Omental fat pad (tissue), 4 donors: ENCODE results near the gene TAF6L. TPM values are rescaled to one million over a fixed set of nuclear protein-coding genes. Genes with fewer than 3 reads are reported as not detected.

ENCODE experiments used
- ATAC-seq: fragments of 150-250 bp; one replicate; pipeline ENCODE4 v1.9.1; 2016; ENCODE audit warnings: mild to moderate bottlenecking, moderate library complexity; ENCODE audit not compliant: low FRiP score
- DNase-seq: peaks from one replicate; pipeline ENCODE4 v3.0.0-alpha.2; 2019; ENCODE audit warnings: low spot score
- total RNA-seq, 4 donors: library from RNA; depleted of rRNA; stranded (reverse); fragments of >200 nt; gene quantifications; one replicate each; pipeline ENCODE4 v1.1.0, GENCODE V29; 2016
- TF ChIP-seq, protein P1 (sequence below), 3 donors: fragments of 450-650 bp; IDR thresholded peaks; one replicate each; pipeline ENCODE4 v1.5.1; 2016 to 2017; ENCODE audit warnings: antibody characterized with exemption in 3 of 3, mild to moderate bottlenecking in 3 of 3, moderate library complexity in 2 of 3

Gene TAF6L
- total RNA-seq, 4 donors from 2014 or later, result 11.7 to 20.3 (median 14.9) TPM

DNA sequence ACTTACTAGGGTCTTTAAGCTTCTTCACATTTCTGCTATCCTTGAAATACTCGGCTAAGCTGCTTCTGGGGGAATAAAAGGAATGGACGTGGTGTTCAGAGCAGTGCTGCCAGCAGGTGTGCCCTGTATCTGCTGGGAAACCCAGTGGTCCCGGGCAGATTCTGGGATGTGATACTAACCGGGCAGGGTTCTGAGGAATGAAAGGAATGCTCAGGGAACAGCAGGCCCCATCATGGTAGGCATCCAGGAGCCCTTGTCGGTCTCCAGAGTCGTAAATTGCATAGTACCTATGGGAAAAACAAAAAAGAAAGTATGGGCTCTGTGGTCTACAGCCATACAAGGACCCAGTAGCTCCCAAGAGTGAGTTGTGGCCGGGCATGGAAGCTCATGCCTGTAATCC lies 25.1 kb downstream of the TAF6L start:
- DNase-seq (no peak), ATAC-seq (no peak)
- TF ChIP-seq, protein P1, sequence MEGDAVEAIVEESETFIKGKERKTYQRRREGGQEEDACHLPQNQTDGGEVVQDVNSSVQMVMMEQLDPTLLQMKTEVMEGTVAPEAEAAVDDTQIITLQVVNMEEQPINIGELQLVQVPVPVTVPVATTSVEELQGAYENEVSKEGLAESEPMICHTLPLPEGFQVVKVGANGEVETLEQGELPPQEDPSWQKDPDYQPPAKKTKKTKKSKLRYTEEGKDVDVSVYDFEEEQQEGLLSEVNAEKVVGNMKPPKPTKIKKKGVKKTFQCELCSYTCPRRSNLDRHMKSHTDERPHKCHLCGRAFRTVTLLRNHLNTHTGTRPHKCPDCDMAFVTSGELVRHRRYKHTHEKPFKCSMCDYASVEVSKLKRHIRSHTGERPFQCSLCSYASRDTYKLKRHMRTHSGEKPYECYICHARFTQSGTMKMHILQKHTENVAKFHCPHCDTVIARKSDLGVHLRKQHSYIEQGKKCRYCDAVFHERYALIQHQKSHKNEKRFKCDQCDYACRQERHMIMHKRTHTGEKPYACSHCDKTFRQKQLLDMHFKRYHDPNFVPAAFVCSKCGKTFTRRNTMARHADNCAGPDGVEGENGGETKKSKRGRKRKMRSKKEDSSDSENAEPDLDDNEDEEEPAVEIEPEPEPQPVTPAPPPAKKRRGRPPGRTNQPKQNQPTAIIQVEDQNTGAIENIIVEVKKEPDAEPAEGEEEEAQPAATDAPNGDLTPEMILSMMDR (IDR thresholded peaks at IDR 0.05), result no peak

GRCh38 chr11:62799486-62799885 lies 28.3 kb downstream of the TAF6L start:
- no peak for ATAC-seq
- DNase-seq, result no peak
- TF ChIP-seq, protein P1 (IDR thresholded peaks at IDR 0.05), result no peak

GRCh38 chr11:62801071-62801470 lies 29.9 kb downstream of the TAF6L start:
- ATAC-seq (no peak), DNase-seq (no peak)
- TF ChIP-seq, protein P1 (IDR thresholded peaks at IDR 0.05), result no peak

- peak; percentile 16 for ATAC-seq
- DNase-seq, result no peak
- TF ChIP-seq, protein P1 (IDR thresholded peaks at IDR 0.05), result no peak
Observed at GRCh38 chr11:62804310-62805075, 33.3 kb downstream of the TAF6L start.

- ATAC-seq, result peak; percentile 92
- peak; percentile 93 for DNase-seq
Observed at GRCh38 chr11:62805076-62805892, 34.1 kb downstream of the TAF6L start, which contains the start of gene NXF1. Gene NXF1 (minus strand): TSS chr11:62805440. CDS start chr11:62805356, 84 bp downstream.

GRCh38 chr11:62805961-62806441 lies 34.8 kb downstream of the TAF6L start:
- DNase-seq, result no peak
- ATAC-seq, result peak; percentile 2
- TF ChIP-seq, protein P1 (IDR thresholded peaks at IDR 0.05), result no peak

More at GRCh38 chr11:62805076-62805892, 34.1 kb downstream of the TAF6L start, which contains the start of gene NXF1:
- TF ChIP-seq, protein P1 (IDR thresholded peaks at IDR 0.05), result no peak
